ENCODE results near the gene IFRD2. TPM values are rescaled to one million over a fixed set of nuclear protein-coding genes. Genes with fewer than 3 reads are reported as not detected.

IFRD2 gene
- total and polyA plus RNA-seq, 2 of the 13 experiments (the other 11 are each of a cell fraction or from before 2014, with no cell fraction given) = 32.8 to 96.1 TPM

GRCh38 chr3:50271314-50271936, 20.8 kb downstream of the IFRD2 start (continued):
- TF ChIP-seq FOXA3 (CRISPR knock-in tag; IDR thresholded peaks at IDR 0.05) (0 out of 2 replicates have a peak, but pooled peaks have one; percentile 17), HNRNPL (IDR thresholded peaks at IDR 0.05; ENCODE audit: low read depth, low read length) (peak; percentile 78), ZBTB8A (CRISPR knock-in tag; IDR thresholded peaks at IDR 0.05; ENCODE audit: borderline replicate concordance, low read depth) (no peak), ARID5B (CRISPR knock-in tag; IDR thresholded peaks at IDR 0.05) (peak; percentile 69), KAT8 (CRISPR knock-in tag; IDR thresholded peaks at IDR 0.05) (peak; percentile 33; the same call in 1 of the 2 replicates), ZFP91 (CRISPR knock-in tag; IDR thresholded peaks at IDR 0.05; ENCODE audit: borderline replicate concordance) (0 out of 2 replicates have a peak, but pooled peaks have one; percentile 58), RCOR2 (CRISPR knock-in tag; IDR thresholded peaks at IDR 0.05) (peak; percentile 40; the same call in 1 of the 2 replicates), SIX4 (CRISPR knock-in tag; IDR thresholded peaks at IDR 0.05) (peak; percentile 59; the same call in 1 of the 2 replicates), ZNF780A (CRISPR knock-in tag; IDR thresholded peaks at IDR 0.05) (no peak), ZNF891 (CRISPR knock-in tag; IDR thresholded peaks at IDR 0.05) (no peak), TCF7L2 (IDR thresholded peaks at IDR 0.05; ENCODE audit: low read depth, low read length) (no peak), ATF1 (CRISPR knock-in tag; IDR thresholded peaks at IDR 0.05) (peak; percentile 44; the same call in 1 of the 2 replicates), ELF4 (CRISPR knock-in tag; IDR thresholded peaks at IDR 0.05; ENCODE audit: borderline replicate concordance) (no peak), HNF4A (CRISPR knock-in tag; IDR thresholded peaks at IDR 0.05) (peak; percentile 75)
- TF ChIP-seq, protein P1, sequence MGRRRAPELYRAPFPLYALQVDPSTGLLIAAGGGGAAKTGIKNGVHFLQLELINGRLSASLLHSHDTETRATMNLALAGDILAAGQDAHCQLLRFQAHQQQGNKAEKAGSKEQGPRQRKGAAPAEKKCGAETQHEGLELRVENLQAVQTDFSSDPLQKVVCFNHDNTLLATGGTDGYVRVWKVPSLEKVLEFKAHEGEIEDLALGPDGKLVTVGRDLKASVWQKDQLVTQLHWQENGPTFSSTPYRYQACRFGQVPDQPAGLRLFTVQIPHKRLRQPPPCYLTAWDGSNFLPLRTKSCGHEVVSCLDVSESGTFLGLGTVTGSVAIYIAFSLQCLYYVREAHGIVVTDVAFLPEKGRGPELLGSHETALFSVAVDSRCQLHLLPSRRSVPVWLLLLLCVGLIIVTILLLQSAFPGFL (CRISPR knock-in tag; IDR thresholded peaks at IDR 0.05) = no peak
- TF ChIP-seq, protein P2, sequence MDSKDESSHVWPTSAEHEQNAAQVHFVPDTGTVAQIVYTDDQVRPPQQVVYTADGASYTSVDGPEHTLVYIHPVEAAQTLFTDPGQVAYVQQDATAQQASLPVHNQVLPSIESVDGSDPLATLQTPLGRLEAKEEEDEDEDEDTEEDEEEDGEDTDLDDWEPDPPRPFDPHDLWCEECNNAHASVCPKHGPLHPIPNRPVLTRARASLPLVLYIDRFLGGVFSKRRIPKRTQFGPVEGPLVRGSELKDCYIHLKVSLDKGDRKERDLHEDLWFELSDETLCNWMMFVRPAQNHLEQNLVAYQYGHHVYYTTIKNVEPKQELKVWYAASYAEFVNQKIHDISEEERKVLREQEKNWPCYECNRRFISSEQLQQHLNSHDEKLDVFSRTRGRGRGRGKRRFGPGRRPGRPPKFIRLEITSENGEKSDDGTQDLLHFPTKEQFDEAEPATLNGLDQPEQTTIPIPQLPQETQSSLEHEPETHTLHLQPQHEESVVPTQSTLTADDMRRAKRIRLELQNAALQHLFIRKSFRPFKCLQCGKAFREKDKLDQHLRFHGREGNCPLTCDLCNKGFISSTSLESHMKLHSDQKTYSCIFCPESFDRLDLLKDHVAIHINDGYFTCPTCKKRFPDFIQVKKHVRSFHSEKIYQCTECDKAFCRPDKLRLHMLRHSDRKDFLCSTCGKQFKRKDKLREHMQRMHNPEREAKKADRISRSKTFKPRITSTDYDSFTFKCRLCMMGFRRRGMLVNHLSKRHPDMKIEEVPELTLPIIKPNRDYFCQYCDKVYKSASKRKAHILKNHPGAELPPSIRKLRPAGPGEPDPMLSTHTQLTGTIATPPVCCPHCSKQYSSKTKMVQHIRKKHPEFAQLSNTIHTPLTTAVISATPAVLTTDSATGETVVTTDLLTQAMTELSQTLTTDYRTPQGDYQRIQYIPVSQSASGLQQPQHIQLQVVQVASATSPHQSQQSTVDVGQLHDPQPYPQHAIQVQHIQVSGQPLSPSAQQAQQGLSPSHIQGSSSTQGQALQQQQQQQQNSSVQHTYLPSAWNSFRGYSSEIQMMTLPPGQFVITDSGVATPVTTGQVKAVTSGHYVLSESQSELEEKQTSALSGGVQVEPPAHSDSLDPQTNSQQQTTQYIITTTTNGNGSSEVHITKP (CRISPR knock-in tag; IDR thresholded peaks at IDR 0.05; ENCODE audit: low read depth) = 0 out of 2 replicates have a peak, but pooled peaks have one; percentile 37
- TF ChIP-seq, protein P3, sequence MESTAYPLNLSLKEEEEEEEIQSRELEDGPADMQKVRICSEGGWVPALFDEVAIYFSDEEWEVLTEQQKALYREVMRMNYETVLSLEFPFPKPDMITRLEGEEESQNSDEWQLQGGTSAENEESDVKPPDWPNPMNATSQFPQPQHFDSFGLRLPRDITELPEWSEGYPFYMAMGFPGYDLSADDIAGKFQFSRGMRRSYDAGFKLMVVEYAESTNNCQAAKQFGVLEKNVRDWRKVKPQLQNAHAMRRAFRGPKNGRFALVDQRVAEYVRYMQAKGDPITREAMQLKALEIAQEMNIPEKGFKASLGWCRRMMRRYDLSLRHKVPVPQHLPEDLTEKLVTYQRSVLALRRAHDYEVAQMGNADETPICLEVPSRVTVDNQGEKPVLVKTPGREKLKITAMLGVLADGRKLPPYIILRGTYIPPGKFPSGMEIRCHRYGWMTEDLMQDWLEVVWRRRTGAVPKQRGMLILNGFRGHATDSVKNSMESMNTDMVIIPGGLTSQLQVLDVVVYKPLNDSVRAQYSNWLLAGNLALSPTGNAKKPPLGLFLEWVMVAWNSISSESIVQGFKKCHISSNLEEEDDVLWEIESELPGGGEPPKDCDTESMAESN (CRISPR knock-in tag; conservative IDR thresholded peaks at IDR 0.05) = peak; percentile 56; the same call in 1 of the 2 replicates

Measured in HepG2 (cell line).